Measurements from ENCODE around the gene RUBCNL.
A peak's percentile ranks its signal among the peaks of the same experiment; 100 is the strongest.

RUBCNL gene

GRCh38 chr13:46388846-46389245 is 1.8 kb upstream of the RUBCNL start:
- TF ChIP-seq POLR2A (IDR thresholded peaks at IDR 0.05; ENCODE audit: extremely low read depth, insufficient read length), result no peak
- TF ChIP-seq, protein P1, sequence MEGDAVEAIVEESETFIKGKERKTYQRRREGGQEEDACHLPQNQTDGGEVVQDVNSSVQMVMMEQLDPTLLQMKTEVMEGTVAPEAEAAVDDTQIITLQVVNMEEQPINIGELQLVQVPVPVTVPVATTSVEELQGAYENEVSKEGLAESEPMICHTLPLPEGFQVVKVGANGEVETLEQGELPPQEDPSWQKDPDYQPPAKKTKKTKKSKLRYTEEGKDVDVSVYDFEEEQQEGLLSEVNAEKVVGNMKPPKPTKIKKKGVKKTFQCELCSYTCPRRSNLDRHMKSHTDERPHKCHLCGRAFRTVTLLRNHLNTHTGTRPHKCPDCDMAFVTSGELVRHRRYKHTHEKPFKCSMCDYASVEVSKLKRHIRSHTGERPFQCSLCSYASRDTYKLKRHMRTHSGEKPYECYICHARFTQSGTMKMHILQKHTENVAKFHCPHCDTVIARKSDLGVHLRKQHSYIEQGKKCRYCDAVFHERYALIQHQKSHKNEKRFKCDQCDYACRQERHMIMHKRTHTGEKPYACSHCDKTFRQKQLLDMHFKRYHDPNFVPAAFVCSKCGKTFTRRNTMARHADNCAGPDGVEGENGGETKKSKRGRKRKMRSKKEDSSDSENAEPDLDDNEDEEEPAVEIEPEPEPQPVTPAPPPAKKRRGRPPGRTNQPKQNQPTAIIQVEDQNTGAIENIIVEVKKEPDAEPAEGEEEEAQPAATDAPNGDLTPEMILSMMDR (IDR thresholded peaks at IDR 0.05; ENCODE audit: low read depth, low read length), result no peak
- TF ChIP-seq, protein P2, sequence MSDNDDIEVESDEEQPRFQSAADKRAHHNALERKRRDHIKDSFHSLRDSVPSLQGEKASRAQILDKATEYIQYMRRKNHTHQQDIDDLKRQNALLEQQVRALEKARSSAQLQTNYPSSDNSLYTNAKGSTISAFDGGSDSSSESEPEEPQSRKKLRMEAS (IDR thresholded peaks at IDR 0.05; ENCODE audit: low read depth, low read length), result no peak
- no peak overlapping the region for H3K4me3 ChIP-seq (ENCODE audit: low read depth, low read length)
- DNase-seq (ENCODE audit: low read depth), result no peak

DNA sequence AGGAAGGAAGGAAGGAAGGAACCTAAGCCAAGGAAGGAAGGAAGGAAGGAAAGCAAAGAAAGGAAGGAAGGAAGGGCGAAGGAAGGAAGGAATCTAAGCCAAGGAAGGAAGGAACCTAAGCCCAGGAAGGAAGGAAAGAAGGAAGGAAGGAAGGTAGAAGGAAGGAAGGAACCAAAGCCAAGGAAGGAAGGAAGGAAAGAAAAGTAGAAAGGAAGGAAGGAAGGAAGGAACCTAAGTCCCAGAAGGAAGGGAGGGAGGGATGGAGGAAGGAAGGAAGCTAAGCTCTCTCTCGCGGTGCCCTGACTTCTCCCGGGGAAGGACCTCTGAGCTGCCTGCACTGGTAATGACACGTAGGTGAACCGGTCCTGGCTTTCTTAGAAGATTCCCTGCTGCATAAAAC is 1.3 kb upstream of the RUBCNL start:
- TF ChIP-seq POLR2A (IDR thresholded peaks at IDR 0.05; ENCODE audit: extremely low read depth, insufficient read length) (no peak), MYC (IDR thresholded peaks at IDR 0.05; ENCODE audit: low read depth, low read length) (no peak)
- TF ChIP-seq, protein P1 (IDR thresholded peaks at IDR 0.05; ENCODE audit: low read depth, low read length), result no peak
- no peak overlapping the region for H3K4me3 ChIP-seq (ENCODE audit: low read depth, low read length)
- no peak for DNase-seq (ENCODE audit: low read depth)

DNA sequence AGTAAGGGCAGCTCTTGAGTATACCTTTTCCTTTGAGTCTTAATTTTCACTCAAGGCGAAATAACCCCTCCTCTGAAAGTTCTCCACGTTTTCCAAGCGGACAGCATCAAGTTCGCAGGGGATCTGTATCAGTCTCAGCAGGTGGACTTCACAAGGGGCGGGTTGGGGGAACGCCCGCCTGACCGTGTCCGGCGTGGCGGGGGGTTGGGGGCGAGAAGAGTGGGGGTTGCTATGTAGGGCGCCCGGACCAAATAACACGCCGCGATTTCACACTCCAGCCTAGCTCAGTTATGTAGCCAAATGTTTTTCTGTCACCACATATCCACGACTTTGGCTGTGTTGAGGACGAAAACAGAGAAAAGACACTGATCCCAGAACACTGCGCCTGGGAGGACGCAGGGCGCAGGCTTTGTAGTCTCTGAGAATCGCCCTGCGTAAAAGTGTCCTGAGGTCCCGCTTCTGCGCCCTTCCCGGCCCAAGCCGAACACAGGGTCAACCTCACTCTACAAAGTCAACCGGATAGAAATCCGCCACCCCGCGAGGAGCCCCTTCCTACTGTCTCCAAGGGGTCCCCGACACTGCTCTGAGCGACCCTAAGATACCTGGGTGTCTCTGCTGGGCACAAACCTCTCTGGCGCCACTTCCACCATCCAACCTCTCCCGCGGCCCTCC is 524 bp downstream of the RUBCNL start:
- TF ChIP-seq POLR2A (IDR thresholded peaks at IDR 0.05; ENCODE audit: extremely low read depth, insufficient read length) (no peak), MYC (IDR thresholded peaks at IDR 0.05; ENCODE audit: low read depth, low read length) (no peak)
- TF ChIP-seq, protein P1 (IDR thresholded peaks at IDR 0.05; ENCODE audit: low read depth, low read length), result no peak
- TF ChIP-seq, protein P2 (IDR thresholded peaks at IDR 0.05; ENCODE audit: low read depth, low read length), result no peak
- H3K4me3 ChIP-seq (ENCODE audit: low read depth, low read length), result peak overlapping the region; percentile 54
- no peak for DNase-seq (ENCODE audit: low read depth)

- TF ChIP-seq MYC (IDR thresholded peaks at IDR 0.05; ENCODE audit: low read depth, low read length) (no peak), POLR2A (IDR thresholded peaks at IDR 0.05; ENCODE audit: extremely low read depth, insufficient read length) (no peak)
- TF ChIP-seq, protein P1 (IDR thresholded peaks at IDR 0.05; ENCODE audit: low read depth, low read length), result no peak
- TF ChIP-seq, protein P2 (IDR thresholded peaks at IDR 0.05; ENCODE audit: low read depth, low read length), result no peak
- no peak overlapping the region for H3K4me3 ChIP-seq (ENCODE audit: low read depth, low read length)
These were observed 1.1 kb downstream of the RUBCNL start for GRCh38 chr13:46385946-46386345.

GRCh38 chr13:46383383-46383782 is 3.7 kb downstream of the RUBCNL start:
- no peak overlapping the region for H3K4me3 ChIP-seq (ENCODE audit: low read depth, low read length)
- DNase-seq (ENCODE audit: low read depth), result no peak
- TF ChIP-seq MYC (IDR thresholded peaks at IDR 0.05; ENCODE audit: low read depth, low read length) (peak; percentile 22; the same call in 1 of the 2 replicates), POLR2A (IDR thresholded peaks at IDR 0.05; ENCODE audit: extremely low read depth, insufficient read length) (no peak)
- TF ChIP-seq, protein P2 (IDR thresholded peaks at IDR 0.05; ENCODE audit: low read depth, low read length), result no peak
- TF ChIP-seq, protein P1 (IDR thresholded peaks at IDR 0.05; ENCODE audit: low read depth, low read length), result no peak

More at GRCh38 chr13:46385946-46386345, 1.1 kb downstream of the RUBCNL start:
- DNase-seq (ENCODE audit: low read depth), result no peak
